ENCODE results near the gene EGLN3.

Gene EGLN3

GRCh38 chr14:33908540-33909223 is 42.2 kb downstream of the EGLN3 start:
- TF ChIP-seq ESRRG (CRISPR knock-in tag; IDR thresholded peaks at IDR 0.05) = no peak
- TF ChIP-seq BACH2 (CRISPR knock-in tag; IDR thresholded peaks at IDR 0.05; ENCODE audit: borderline replicate concordance) = no peak
- TF ChIP-seq PPARA (CRISPR knock-in tag; IDR thresholded peaks at IDR 0.05; ENCODE audit: borderline replicate concordance) = no peak
- TF ChIP-seq SNAI2 (CRISPR knock-in tag; IDR thresholded peaks at IDR 0.05) = no peak
- TF ChIP-seq POU6F1 (CRISPR knock-in tag; IDR thresholded peaks at IDR 0.05; ENCODE audit: borderline replicate concordance, low read depth) = no peak
- ATAC-seq = no peak

- TF ChIP-seq PATZ1 (CRISPR knock-in tag; IDR thresholded peaks at IDR 0.05; ENCODE audit: borderline replicate concordance) (no peak), TSHZ2 (CRISPR knock-in tag; IDR thresholded peaks at IDR 0.05) (no peak), ZNF8 (CRISPR knock-in tag; IDR thresholded peaks at IDR 0.05) (no peak), BACH2 (CRISPR knock-in tag; IDR thresholded peaks at IDR 0.05; ENCODE audit: borderline replicate concordance) (no peak), ARNTL (CRISPR knock-in tag; IDR thresholded peaks at IDR 0.05; ENCODE audit: borderline replicate concordance, low read depth) (no peak), GLIS3 (CRISPR knock-in tag; IDR thresholded peaks at IDR 0.05) (no peak), ZFP3 (CRISPR knock-in tag; IDR thresholded peaks at IDR 0.05) (no peak), TOX (CRISPR knock-in tag; IDR thresholded peaks at IDR 0.05; ENCODE audit: borderline replicate concordance) (no peak), ZFP30 (CRISPR knock-in tag; IDR thresholded peaks at IDR 0.05) (no peak), TCF4 (CRISPR knock-in tag; IDR thresholded peaks at IDR 0.05; ENCODE audit: borderline replicate concordance) (no peak)
- ATAC-seq = no peak
Observed at GRCh38 chr14:33906968-33907367, 43.9 kb downstream of the EGLN3 start.

GRCh38 chr14:33904609-33905008 is 46.3 kb downstream of the EGLN3 start:
- TF ChIP-seq ZNF565 (CRISPR knock-in tag; conservative IDR thresholded peaks at IDR 0.05; ENCODE audit: low read depth) (no peak), ZFP3 (CRISPR knock-in tag; IDR thresholded peaks at IDR 0.05) (no peak), TCF4 (CRISPR knock-in tag; IDR thresholded peaks at IDR 0.05; ENCODE audit: borderline replicate concordance) (no peak), ZC3H10 (CRISPR knock-in tag; IDR thresholded peaks at IDR 0.05) (no peak), CSRNP3 (CRISPR knock-in tag; IDR thresholded peaks at IDR 0.05) (no peak), GLIS3 (CRISPR knock-in tag; IDR thresholded peaks at IDR 0.05) (no peak), PATZ1 (CRISPR knock-in tag; IDR thresholded peaks at IDR 0.05; ENCODE audit: borderline replicate concordance) (no peak), ISL1 (CRISPR knock-in tag; IDR thresholded peaks at IDR 0.05) (no peak), CREB5 (CRISPR knock-in tag; IDR thresholded peaks at IDR 0.05; ENCODE audit: low read depth) (no peak), RARB (CRISPR knock-in tag; IDR thresholded peaks at IDR 0.05) (no peak)
- no peak for ATAC-seq
